Measurements from ENCODE around the gene DYNC1LI2. TPM values are rescaled to one million over a fixed set of nuclear protein-coding genes. Genes with fewer than 3 reads are reported as not detected.

The DYNC1LI2 gene
- total RNA-seq, 1 experiment from 2014 or later, result 92.8 TPM

- Histone ChIP-seq H3K36me3 (ENCODE audit: control insufficient read depth in 1 of 2, insufficient read depth in 2 of 2, low read length in 2 of 2) (no peaks in the 10 kb centered on the region), H4K20me1 (ENCODE audit: insufficient read depth) (no peaks in the 10 kb centered on the region), H3K27me3 (ENCODE audit: insufficient read depth, low read length) (no peaks in the 10 kb centered on the region), H3K27ac (ENCODE audit: low read depth, low read length) (no peak overlapping the region), H3K9ac (ENCODE audit: low read length) (no peak overlapping the region), H3K4me3 (replicated peaks in 1 of 2; ENCODE audit: low read depth in 1 of 2, low read length in 2 of 2) (no peak overlapping the region), H3K79me2 (ENCODE audit: insufficient read depth, low read length) (no peaks in the 10 kb centered on the region), H3K4me2 (ENCODE audit: low read length) (no peak overlapping the region), H3K4me1 (ENCODE audit: control insufficient read depth in 1 of 2, insufficient read depth in 2 of 2, low read length in 2 of 2) (no peaks in the 10 kb centered on the region), H3K9me3 (ENCODE audit: control insufficient read depth in 1 of 2, insufficient read depth in 1 of 2, low read depth in 1 of 2, low read length in 2 of 2) (no peaks in the 10 kb centered on the region), H3K9me2 (ENCODE audit: insufficient read depth) (no peaks in the 10 kb centered on the region), H2AFZ (ENCODE audit: low read depth, low read length, poor library complexity, severe bottlenecking) (no peak overlapping the region)
- ChIA-PET POLR2A (no interaction called here), CTCF (no interaction called here), RAD21 (ENCODE audit: low non-redundant PET in 1 of 2, low total read pairs in 2 of 2, uncharacterized antibody in 2 of 2, unreplicated experiment in 2 of 2) (no interaction called here)
- intact Hi-C loops (cut with micrococcal nuclease), result no loop called here
- no peak for DNase-seq (ENCODE audit: low read depth, low spot score)
- BruUV-seq (replicated peaks), result no TSS peak
- no peak for ATAC-seq
- TF ChIP-seq REST (IDR thresholded peaks at IDR 0.05; ENCODE audit: low read depth), result no peak
- no peak for TF ChIP-seq CEBPB (IDR thresholded peaks at IDR 0.05; ENCODE audit: low read depth)
- no peak for TF ChIP-seq TCF7L2 (IDR thresholded peaks at IDR 0.05; ENCODE audit: borderline replicate concordance, extremely low read depth, insufficient read depth, insufficient read length)
- TF ChIP-seq SP1 (IDR thresholded peaks at IDR 0.05; ENCODE audit: low read depth), result no peak
- no peak for TF ChIP-seq CTCF (IDR thresholded peaks at IDR 0.05 in 2 of 3, conservative IDR thresholded peaks at IDR 0.05 in 1 of 3; ENCODE audit: borderline replicate concordance in 1 of 3, insufficient read depth in 1 of 3, low read depth in 2 of 3, low read length in 2 of 3)
- no peak for TF ChIP-seq EZH2phosphoT487 (IDR thresholded peaks at IDR 0.05; ENCODE audit: borderline replicate concordance)
- TF ChIP-seq MAX (IDR thresholded peaks at IDR 0.05), result no peak
- no peak for TF ChIP-seq ZBTB33 (IDR thresholded peaks at IDR 0.05; ENCODE audit: extremely low read depth, insufficient replicate concordance, low read length)
- TF ChIP-seq EGR1 (IDR thresholded peaks at IDR 0.05; ENCODE audit: low read depth), result no peak
- TF ChIP-seq FOSL1 (IDR thresholded peaks at IDR 0.05; ENCODE audit: low read depth), result no peak
- TF ChIP-seq RAD21 (IDR thresholded peaks at IDR 0.05; ENCODE audit: low read depth), result no peak
Measured at GRCh38 chr16:66703406-66704215, 47.8 kb downstream of the DYNC1LI2 start.

Measured in HCT116 (cell line).